ENCODE measurements around the gene DPEP1. TPM values are rescaled to one million over a fixed set of nuclear protein-coding genes. Genes with fewer than 3 reads are reported as not detected.
A peak's percentile ranks its signal among the peaks of the same experiment; 100 is the strongest.

Gene DPEP1
- total RNA-seq, 1 experiment from 2014 or later, result 8.1 TPM

- H3K27me3 ChIP-seq (replicated peaks; ENCODE audit: control insufficient read depth, insufficient read depth, low read length), result no peaks in the 10 kb centered on the region
- Mint-ChIP-seq H3K27ac (ENCODE audit: unreplicated experiment) (no peak overlapping the region), H3K4me3 (ENCODE audit: unreplicated experiment) (no peak overlapping the region), H3K9me3 (ENCODE audit: unreplicated experiment) (no peaks in the 10 kb centered on the region), H3K36me3 (ENCODE audit: insufficient read depth, unreplicated experiment) (peaks cover 46% of the 10 kb centered on the region), H3K4me1 (ENCODE audit: low read depth, unreplicated experiment) (peaks cover 14% of the 10 kb centered on the region), H3K27me3 (ENCODE audit: insufficient read depth, unreplicated experiment) (no peaks in the 10 kb centered on the region)
- no peak for TF ChIP-seq CTCF (IDR thresholded peaks at IDR 0.05; ENCODE audit: insufficient read depth in 1 of 2, low read depth in 1 of 2, low read length in 1 of 2, severe bottlenecking in 1 of 2, unreplicated experiment in 1 of 2)
- H3K4me1 ChIP-seq, result peaks cover 27% of the 10 kb centered on the region
- intact Hi-C loops (cut with micrococcal nuclease; ENCODE audit: unreplicated experiment), result loop anchor here (1.0 kb wide), 1 partner anchor 70 kb away; no protein-coding TSS in a partner anchor
- no peaks in the 10 kb centered on the region for H3K9me3 ChIP-seq
- CTCF ChIA-PET, result no interaction called here
- DNase-seq, result no peak
- BruUV-seq (replicated peaks), result no TSS peak
- POLR2A ChIA-PET, result no interaction called here
- H3K4me3 ChIP-seq (ENCODE audit: low read depth, low read length), result no peak overlapping the region
- no peaks in the 10 kb centered on the region for H3K36me3 ChIP-seq (ENCODE audit: control insufficient read depth, insufficient read depth, low read length)
These were observed 41.8 kb upstream of the DPEP1 start for GRCh38 chr16:89571636-89572035.

GRCh38 chr16:89572073-89572484 lies 41.4 kb upstream of the DPEP1 start:
- Histone ChIP-seq H3K4me3 (ENCODE audit: low read depth, low read length) (no peak overlapping the region), H3K9me3 (no peaks in the 10 kb centered on the region), H3K4me1 (peaks cover 27% of the 10 kb centered on the region), H3K27me3 (replicated peaks; ENCODE audit: control insufficient read depth, insufficient read depth, low read length) (no peaks in the 10 kb centered on the region), H3K36me3 (ENCODE audit: control insufficient read depth, insufficient read depth, low read length) (no peaks in the 10 kb centered on the region)
- Mint-ChIP-seq H3K4me3 (ENCODE audit: unreplicated experiment) (no peak overlapping the region), H3K36me3 (ENCODE audit: insufficient read depth, unreplicated experiment) (peaks cover 42% of the 10 kb centered on the region), H3K9me3 (ENCODE audit: unreplicated experiment) (no peaks in the 10 kb centered on the region), H3K27me3 (ENCODE audit: insufficient read depth, unreplicated experiment) (no peaks in the 10 kb centered on the region), H3K4me1 (ENCODE audit: low read depth, unreplicated experiment) (peaks cover 14% of the 10 kb centered on the region), H3K27ac (ENCODE audit: unreplicated experiment) (no peak overlapping the region)
- CTCF ChIA-PET, result no interaction called here
- no peak for DNase-seq
- no peak for TF ChIP-seq CTCF (IDR thresholded peaks at IDR 0.05; ENCODE audit: insufficient read depth in 1 of 2, low read depth in 1 of 2, low read length in 1 of 2, severe bottlenecking in 1 of 2, unreplicated experiment in 1 of 2)
- POLR2A ChIA-PET, result no interaction called here
- intact Hi-C loops (cut with micrococcal nuclease; ENCODE audit: unreplicated experiment), result loop anchor here (1.0 kb wide), 1 partner anchor 69 kb away; no protein-coding TSS in a partner anchor
- BruUV-seq (replicated peaks), result no TSS peak

GRCh38 chr16:89572485-89573205 lies 40.8 kb upstream of the DPEP1 start:
- no peak for TF ChIP-seq CTCF (IDR thresholded peaks at IDR 0.05; ENCODE audit: insufficient read depth in 1 of 2, low read depth in 1 of 2, low read length in 1 of 2, severe bottlenecking in 1 of 2, unreplicated experiment in 1 of 2)
- Histone ChIP-seq H3K4me3 (ENCODE audit: low read depth, low read length) (no peak overlapping the region), H3K36me3 (ENCODE audit: control insufficient read depth, insufficient read depth, low read length) (no peaks in the 10 kb centered on the region), H3K9me3 (no peaks in the 10 kb centered on the region), H3K27me3 (replicated peaks; ENCODE audit: control insufficient read depth, insufficient read depth, low read length) (no peaks in the 10 kb centered on the region), H3K4me1 (peaks cover 27% of the 10 kb centered on the region)
- BruUV-seq (replicated peaks), result no TSS peak
- no peaks in the 10 kb centered on the region for H3K27me3 Mint-ChIP-seq (ENCODE audit: insufficient read depth, unreplicated experiment)
- ChIA-PET CTCF (no interaction called here), POLR2A (no interaction called here)
- no peak for DNase-seq
- H3K4me1 Mint-ChIP-seq (ENCODE audit: low read depth, unreplicated experiment), result peaks cover 14% of the 10 kb centered on the region
- no peak overlapping the region for H3K27ac Mint-ChIP-seq (ENCODE audit: unreplicated experiment)
- intact Hi-C loops (cut with micrococcal nuclease; ENCODE audit: unreplicated experiment), result loop anchor here (1.0 kb wide), 1 partner anchor 69 kb away; no protein-coding TSS in a partner anchor
- peak overlapping the region; percentile 32 for H3K4me3 Mint-ChIP-seq (ENCODE audit: unreplicated experiment)
- no peaks in the 10 kb centered on the region for H3K9me3 Mint-ChIP-seq (ENCODE audit: unreplicated experiment)
- H3K36me3 Mint-ChIP-seq (ENCODE audit: insufficient read depth, unreplicated experiment), result peaks cover 38% of the 10 kb centered on the region

Data from Caco-2 (cell line).